ENCODE measurements around the gene NCK2. TPM values are rescaled to one million over a fixed set of nuclear protein-coding genes. Genes with fewer than 3 reads are reported as not detected.

Gene NCK2
- polyA plus RNA-seq, 1 of the 3 experiments (the other 2 are of a cell fraction) = 42.8 TPM

- Histone ChIP-seq H3K4me1 (ENCODE audit: control insufficient read depth in 1 of 2, insufficient read depth in 2 of 2, low read depth in 1 of 2, low read length in 1 of 2) (peaks cover 28 to 30% of the 10 kb centered on the region in 2 experiments; a peak in 3 of 4 replicates), H3K27ac (ENCODE audit: low read depth in 2 of 2, low read length in 1 of 2) (peak overlapping the region in 1 of 2 experiments; percentile 83; a peak in 2 of 4 replicates), H3K79me2 (ENCODE audit: insufficient read depth) (peaks cover 93% of the 10 kb centered on the region), H4K20me1 (ENCODE audit: insufficient read depth) (peaks cover 55% of the 10 kb centered on the region), H3K9ac (no peak overlapping the region), H3K27me3 (ENCODE audit: insufficient read depth) (no peaks in the 10 kb centered on the region), H3K4me3 (ENCODE audit: low read depth in 2 of 2, low read length in 1 of 2) (no peak overlapping the region), H2AFZ (ENCODE audit: low read depth) (no peak overlapping the region), H3K4me2 (peak overlapping the region; percentile 19; the same call in 1 of the 2 replicates), H3K9me3 (no peaks in the 10 kb centered on the region), H3K36me3 (replicated peaks in 1 of 2; ENCODE audit: control insufficient read depth in 1 of 2, insufficient read depth in 2 of 2, low read length in 1 of 2) (no peaks in the 10 kb centered on the region), H3K9me2 (no peaks in the 10 kb centered on the region), H3F3A (replicated peaks; ENCODE audit: insufficient read depth) (no peaks in the 10 kb centered on the region)
- 77% methylated on average over 6 of the region's 6 CpGs for WGBS (ENCODE audit: low lambda C conversion rate)
- peak; percentile 53 for TF ChIP-seq GATA2 (CRISPR knock-in tag; IDR thresholded peaks at IDR 0.05)
- TF ChIP-seq REST (IDR thresholded peaks at IDR 0.05; ENCODE audit: low read depth, low read length) = no peak
- TF ChIP-seq RAD21 (IDR thresholded peaks at IDR 0.05; ENCODE audit: low read length) = no peak
- no peak for TF ChIP-seq RFX5 (IDR thresholded peaks at IDR 0.05; ENCODE audit: low read length)
- TF ChIP-seq MAX (IDR thresholded peaks at IDR 0.05; ENCODE audit: low read depth) = no peak
- peak; percentile 28; the same call in 1 of the 2 replicates for TF ChIP-seq MXI1 (IDR thresholded peaks at IDR 0.05; ENCODE audit: low read depth, low read length)
- no peak for TF ChIP-seq EP300 (IDR thresholded peaks at IDR 0.05; ENCODE audit: borderline replicate concordance in 1 of 2, low read depth in 1 of 2, low read length in 1 of 2)
- no peak for TF ChIP-seq PBX3 (IDR thresholded peaks at IDR 0.05)
- TF ChIP-seq FOSL2 (IDR thresholded peaks at IDR 0.05; ENCODE audit: borderline replicate concordance, low read depth) = no peak
- TF ChIP-seq ZBTB33 (IDR thresholded peaks at IDR 0.05; ENCODE audit: borderline replicate concordance, low read depth) = no peak
- no peak for TF ChIP-seq ELF1 (IDR thresholded peaks at IDR 0.05)
- no peak for TF ChIP-seq TAF1 (IDR thresholded peaks at IDR 0.05; ENCODE audit: borderline replicate concordance, low read depth, low read length)
- peak; percentile 9; the same call in 1 of the 2 replicates for TF ChIP-seq RCOR1 (IDR thresholded peaks at IDR 0.05; ENCODE audit: low read length)
- ChIA-PET POLR2A (no interaction called here), CTCF (no interaction called here)
- DNase-seq = peak; percentile 52
Measured at GRCh38 chr2:105796131-105796638, 51.5 kb downstream of the NCK2 start.

Measured in SK-N-SH (cell line).